Adrenal gland (tissue), 5 donors: ENCODE data around the gene LEPROT.

Experiments used
- CTCF ChIP-seq, 6 experiments: fragments of 450-650 bp in 4 of 6; fragments of 200-600 bp in 2 of 6; sonication (generic) in 1 of 6; IDR thresholded peaks; 1 replicate in 5 of 6; 2 replicates in 1 of 6; pipeline versions ENCODE4 v1.5.1 to v1.8.0; 2016 to 2021; ENCODE audit warnings: antibody characterized with exemption in 6 of 6, mild to moderate bottlenecking in 2 of 6, moderate library complexity in 1 of 6
- POLR2A ChIP-seq, 2 donors: fragments of 450-650 bp; IDR thresholded peaks; one replicate each; pipeline ENCODE4 v1.6.1; 2017; ENCODE audit warnings: antibody characterized with exemption in 2 of 2, mild to moderate bottlenecking in 2 of 2, moderate library complexity in 1 of 2
- donor health status: DM: no; HTN: no; CAD: no.

DNA sequence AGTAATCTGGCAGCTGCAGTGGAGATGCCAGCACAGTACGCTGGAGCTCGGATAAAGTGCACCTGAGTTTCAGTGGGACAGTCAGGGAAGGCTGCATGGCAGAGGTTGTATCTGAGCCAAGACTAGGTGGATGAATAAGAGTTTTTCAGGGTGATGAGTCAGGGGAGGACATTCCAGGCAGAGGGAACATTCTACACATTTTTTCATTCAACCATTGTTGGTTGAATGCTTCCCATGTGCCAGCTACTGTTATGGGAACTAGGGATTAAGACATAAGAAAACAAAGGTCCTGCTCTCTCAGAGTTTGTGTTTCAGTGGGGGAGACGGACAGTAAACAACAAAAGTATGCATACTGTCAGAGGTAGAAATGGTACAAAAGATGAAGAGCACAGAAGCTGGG is 5.2 kb downstream of the LEPROT start:
- TF ChIP-seq CTCF (IDR thresholded peaks at IDR 0.05), result no peak
- no peak for TF ChIP-seq POLR2A (IDR thresholded peaks at IDR 0.05)
